ENCODE data around the gene FOXS1. TPM values are rescaled to one million over a fixed set of nuclear protein-coding genes. Genes with fewer than 3 reads are reported as not detected.

The FOXS1 gene
- total RNA-seq, 1 experiment from 2014 or later: 0.22 TPM

- no peak overlapping the region for H3K27ac ChIP-seq (ENCODE audit: insufficient read length, low read depth, low read length)
- no peaks in the 10 kb centered on the region for H3K4me1 ChIP-seq (ENCODE audit: insufficient read depth, low read length)
- H2BK20ac ChIP-seq (ENCODE audit: low read depth, low read length, poor library complexity, severe bottlenecking): no peak overlapping the region
- no peaks in the 10 kb centered on the region for H3K27me3 ChIP-seq (ENCODE audit: insufficient read depth, low read length)
- H2AFZ ChIP-seq (ENCODE audit: low read length): no peak overlapping the region
- no peak overlapping the region for H2BK5ac ChIP-seq (ENCODE audit: insufficient read length, low read length)
- H2AK5ac ChIP-seq (ENCODE audit: insufficient read length, low read length): no peak overlapping the region
- no peak for DNase-seq
- H2BK15ac ChIP-seq (ENCODE audit: low read depth, low read length): no peak overlapping the region
- WGBS (ENCODE audit: extremely low coverage, insufficient read length, low lambda C conversion rate): no CpG with 5 or more reads among the region's 3 CpGs
- no peak overlapping the region for H3K14ac ChIP-seq (ENCODE audit: insufficient read depth, low read length)
- Mint-ChIP-seq H3K4me1 (no peaks in the 10 kb centered on the region), H3K36me3 (ENCODE audit: insufficient read depth in 1 of 3, low read depth in 3 of 3) (peaks cover 48 to 87% (median 57%) of the 10 kb centered on the region in 3 experiments; a peak in 6 of 7 replicates), H3K27me3 (ENCODE audit: low read depth) (no peaks in the 10 kb centered on the region), H3K9me3 (no peaks in the 10 kb centered on the region), H3K4me3 (no peak overlapping the region), H3K27ac (no peak overlapping the region)
- no peaks in the 10 kb centered on the region for H3K79me2 ChIP-seq (ENCODE audit: insufficient read depth, low read length)
- no peak for TF ChIP-seq CTCF (conservative IDR thresholded peaks at IDR 0.05)
- no peak overlapping the region for H2BK120ac ChIP-seq (ENCODE audit: low read depth, low read length, poor library complexity, severe bottlenecking)
- H4K5ac ChIP-seq (ENCODE audit: insufficient read length, low read depth, low read length): no peak overlapping the region
- H4K8ac ChIP-seq (replicated peaks; ENCODE audit: insufficient read length, low read depth, low read length): no peak overlapping the region
- no peaks in the 10 kb centered on the region for H4K20me1 ChIP-seq (ENCODE audit: control insufficient read depth, insufficient read depth, insufficient read length)
- no peaks in the 10 kb centered on the region for H3K9me3 ChIP-seq (ENCODE audit: control insufficient read depth, low read depth, low read length)
- no peak overlapping the region for H3K4ac ChIP-seq (ENCODE audit: low read depth, low read length)
- no peaks in the 10 kb centered on the region for H3K79me1 ChIP-seq (ENCODE audit: insufficient read depth, low read depth, low read length, poor library complexity, severe bottlenecking)
- H2BK12ac ChIP-seq (ENCODE audit: insufficient read length, low read depth, low read length): no peak overlapping the region
- no peak overlapping the region for H3K18ac ChIP-seq (ENCODE audit: insufficient read length, low read depth, low read length)
- no peak overlapping the region for H4K91ac ChIP-seq (ENCODE audit: insufficient read length, low read depth, low read length)
- peaks cover 3% of the 10 kb centered on the region for H3K23me2 ChIP-seq (ENCODE audit: insufficient read length, low read depth, low read length, poor library complexity, severe bottlenecking)
- no peak overlapping the region for H3T11ph ChIP-seq (ENCODE audit: low read length)
- H3K23ac ChIP-seq (ENCODE audit: insufficient read length, low read depth, low read length): no peak overlapping the region
- no peak overlapping the region for H3K4me2 ChIP-seq (ENCODE audit: insufficient read depth, insufficient read length, low read length)
- H3K9ac ChIP-seq (ENCODE audit: extremely low read depth, insufficient read length, low read length): no peak overlapping the region
- H3K56ac ChIP-seq (ENCODE audit: insufficient read length, low read depth, low read length): no peak overlapping the region
Observed at GRCh38 chr20:31797364-31797763, 48.0 kb downstream of the FOXS1 start.

Other genes starting within 250 kb of the FOXS1 start
- 355 and 360 TPM in 2 replicates for gene ID1, start 240.3 kb downstream of the FOXS1 start, total RNA-seq (2021)
- gene COX4I2, start 207.7 kb downstream of the FOXS1 start, total RNA-seq (2021): not detected in 2 replicates
- gene BCL2L1, start 122.7 kb downstream of the FOXS1 start, total RNA-seq (2021): 105 and 109 TPM in 2 replicates
- 161 TPM in 2 replicates for gene TPX2, start 106.3 kb downstream of the FOXS1 start, total RNA-seq (2021)
- gene MYLK2, start 26.2 kb downstream of the FOXS1 start, total RNA-seq (2021): 0.57 and 0.74 TPM in 2 replicates
- 5.6 and 6.7 TPM in 2 replicates for gene DUSP15, start 24.9 kb upstream of the FOXS1 start, total RNA-seq (2021)
- gene TTLL9, start 25.0 kb upstream of the FOXS1 start, total RNA-seq (2021): 0.13 and 0.20 TPM in 2 replicates
- gene PDRG1, start 106.4 kb upstream of the FOXS1 start, total RNA-seq (2021): 31.1 and 32.2 TPM in 2 replicates
- gene XKR7, start 122.5 kb upstream of the FOXS1 start, total RNA-seq (2021): 1.3 and 1.5 TPM in 2 replicates
- gene CCM2L, start 164.8 kb upstream of the FOXS1 start, total RNA-seq (2021): 4.6 and 5.2 TPM in 2 replicates
- gene HCK, start 206.6 kb upstream of the FOXS1 start, total RNA-seq (2021): 1.7 and 1.8 TPM in 2 replicates